Pancreas (tissue), 10 donors: ENCODE data around the gene HELZ2. TPM values are rescaled to one million over a fixed set of nuclear protein-coding genes. Genes with fewer than 3 reads are reported as not detected.
A peak's percentile ranks its signal among the peaks of the same experiment; 100 is the strongest.
"Not testable (repeated sequence)": the region's sequence is repeated elsewhere in the genome, so short reads cannot be mapped to it uniquely, and the experiment has no call there.

ENCODE experiments used
- ATAC-seq, 4 donors: fragments of 200-7000 bp; cut with Tn5 transposase; one replicate each; pipeline versions ENCODE4 v1.8.0 to v1.9.1; 2020; ENCODE audit warnings: mild to moderate bottlenecking in 4 of 4, moderate library complexity in 4 of 4
- DNase-seq, 6 donors: peaks; one replicate each; pipeline ENCODE4 v3.0.0-alpha.2; 2020
- FAIRE-seq: peaks from 2 replicates; lab custom pipeline; 2012; peaks lifted over from hg19 to GRCh38; lab: Jason Lieb, UNC
- H3K27ac ChIP-seq, 4 donors: fragments of 200-600 bp; sonication (generic); 1 replicate in 3 of 4; 2 replicates in 1 of 4; pipeline versions ENCODE4 v1.5.0 to v1.8.0; 2020
- H3K27me3 ChIP-seq, 4 donors: fragments of 200-600 bp; one replicate each; pipeline ENCODE4 v1.8.0; 2021
- H3K36me3 ChIP-seq, 3 donors: fragments of 200-600 bp; sonication (generic) in 1 of 3; one replicate each; pipeline versions ENCODE4 v1.5.0 to v1.8.0; 2020 to 2021
- H3K4me1 ChIP-seq, 3 donors: fragments of 200-600 bp; one replicate each; pipeline ENCODE4 v1.8.0; 2021
- H3K4me3 ChIP-seq, 4 donors: fragments of 200-600 bp; sonication (generic) in 2 of 4; one replicate each; pipeline versions ENCODE4 v1.5.0 to v1.8.0; 2020 to 2021
- H3K9me3 ChIP-seq, 4 donors: fragments of 200-600 bp; one replicate each; pipeline ENCODE4 v1.8.0; 2021
- WGBS, 2 donors: extraction: QIAGEN DNeasy Blood & Tissue Kit; methylation state at CpG; one replicate each; pipeline ENCODE4 v1.1.7; 2013; 5-methylcytosine and 5-hydroxymethylcytosine counted together
- intact Hi-C, 3 donors: fragments of 100-400 bp; cut with DNase I; formaldehyde crosslinking; loops; one replicate each; pipeline versions ENCODE4 v1.11.1 to v1.14.2; 2022
- polyA plus RNA-seq, 2 donors: library from polyadenylated mRNA; stranded (reverse); fragments of 200-250 nt; gene quantifications; one replicate each; pipeline ENCODE4 v1.2.3, GENCODE V29; 2013
- total RNA-seq, 6 donors: library from RNA; stranded (reverse); fragmentation: NEBNext Ultra II Directional in 4 of 6; extraction: Animal tissue kit (Norgen Biotek cat#: 25700) in 4 of 6; gene quantifications; one replicate each; pipeline versions ENCODE4 v1.2.1 to v1.2.4, GENCODE V29; 2021 to 2023
- TF ChIP-seq, protein P1 (sequence below), 4 donors: fragments of 200-600 bp; sonication (generic) in 3 of 4; IDR thresholded peaks; one replicate each; pipeline versions ENCODE4 v1.5.0 to v1.8.0; 2021; ENCODE audit warnings: antibody characterized with exemption in 4 of 4
- donor health status: healthy with polysubstance abuse.
- donor health status: DM: no; HTN: no; CAD: no; lungs with moderate emphysema.
- donor health status: DM: no; HTN: no; CAD: no.
- donor health status: control.
- donor health status: control.
- donor health status: Bipolar disorder and iron deficiency.
- donor health status: DM: yes; HTN: yes; CAD: no.
- donor health status: DM: no; HTN: no; CAD: no.
- donor health status: DM: no; HTN: no; CAD: no.
- donor health status: DM: yes; HTN: yes; CAD: no.

Gene HELZ2
- total and polyA plus RNA-seq, 8 donors = 6.5 to 23.4 (median 13.0) TPM

DNA sequence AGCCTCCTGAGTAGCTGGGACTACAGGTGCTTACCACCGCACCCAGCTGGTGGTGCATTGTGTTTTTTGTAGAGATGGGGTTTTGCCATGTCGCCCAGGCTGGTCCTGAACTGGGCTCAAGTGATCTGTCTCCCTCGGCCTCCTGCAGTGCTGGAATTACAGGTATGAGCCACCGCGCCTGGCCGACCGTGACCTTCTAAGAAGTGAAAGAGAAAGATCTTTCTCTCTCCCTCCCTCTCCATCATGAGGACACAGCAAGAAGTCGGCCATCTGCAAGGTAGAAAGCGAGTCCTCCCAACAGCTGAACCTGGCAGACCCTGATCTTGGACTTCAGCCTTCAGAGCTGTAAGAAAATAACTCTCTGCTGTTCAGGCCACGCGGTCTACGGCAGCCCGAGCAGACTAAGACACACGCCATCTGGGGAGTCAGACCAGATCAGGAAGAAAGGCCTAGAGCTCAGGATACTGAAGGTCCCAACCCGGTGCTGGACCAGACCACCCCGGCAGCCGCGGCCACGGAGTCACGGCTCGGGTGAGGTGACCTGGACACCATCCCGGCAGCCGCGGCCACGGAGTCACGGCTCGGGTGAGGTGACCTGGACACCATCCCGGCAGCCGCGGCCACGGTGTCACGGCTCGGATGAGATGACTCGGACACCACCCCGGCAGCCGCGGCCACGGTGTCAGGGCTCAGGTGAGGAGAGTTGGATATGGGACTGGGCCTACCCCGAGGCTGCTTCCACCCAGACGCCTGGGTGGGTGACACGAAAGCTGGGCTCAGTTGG is 43.2 kb upstream of the HELZ2 start:
- DNase-seq (peak in 1 of 6 donors; percentile 82), ATAC-seq (peak in 1 of 4 donors; percentile 40), FAIRE-seq (no peak)
- intact Hi-C loops = no loop called here
- TF ChIP-seq, protein P1, sequence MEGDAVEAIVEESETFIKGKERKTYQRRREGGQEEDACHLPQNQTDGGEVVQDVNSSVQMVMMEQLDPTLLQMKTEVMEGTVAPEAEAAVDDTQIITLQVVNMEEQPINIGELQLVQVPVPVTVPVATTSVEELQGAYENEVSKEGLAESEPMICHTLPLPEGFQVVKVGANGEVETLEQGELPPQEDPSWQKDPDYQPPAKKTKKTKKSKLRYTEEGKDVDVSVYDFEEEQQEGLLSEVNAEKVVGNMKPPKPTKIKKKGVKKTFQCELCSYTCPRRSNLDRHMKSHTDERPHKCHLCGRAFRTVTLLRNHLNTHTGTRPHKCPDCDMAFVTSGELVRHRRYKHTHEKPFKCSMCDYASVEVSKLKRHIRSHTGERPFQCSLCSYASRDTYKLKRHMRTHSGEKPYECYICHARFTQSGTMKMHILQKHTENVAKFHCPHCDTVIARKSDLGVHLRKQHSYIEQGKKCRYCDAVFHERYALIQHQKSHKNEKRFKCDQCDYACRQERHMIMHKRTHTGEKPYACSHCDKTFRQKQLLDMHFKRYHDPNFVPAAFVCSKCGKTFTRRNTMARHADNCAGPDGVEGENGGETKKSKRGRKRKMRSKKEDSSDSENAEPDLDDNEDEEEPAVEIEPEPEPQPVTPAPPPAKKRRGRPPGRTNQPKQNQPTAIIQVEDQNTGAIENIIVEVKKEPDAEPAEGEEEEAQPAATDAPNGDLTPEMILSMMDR (IDR thresholded peaks at IDR 0.05) = no peak
- WGBS, 2 donors = 94% methylated on average over 41 of the region's 41 CpGs
- no peak overlapping the region for H3K4me3 ChIP-seq
- no peak overlapping the region for H3K27ac ChIP-seq
- peaks cover 0 to 6% (median 0%) of the 10 kb centered on the region in 3 donors for H3K36me3 ChIP-seq
- no peaks in the 10 kb centered on the region for H3K27me3 ChIP-seq
- no peaks in the 10 kb centered on the region for H3K9me3 ChIP-seq
- no peaks in the 10 kb centered on the region for H3K4me1 ChIP-seq

GRCh38 chr20:63613863-63614594 is 40.0 kb upstream of the HELZ2 start:
- H3K36me3 ChIP-seq, H3K27ac ChIP-seq, H3K4me1 ChIP-seq, ATAC-seq, H3K27me3 ChIP-seq, FAIRE-seq, intact Hi-C loops, H3K9me3 ChIP-seq, H3K4me3 ChIP-seq: not testable (repeated sequence)
- 77 to 79% methylated on average over 16 to 18 of the region's 18 CpGs for WGBS, 2 donors
- peak in 1 of 6 donors; percentile 11 for DNase-seq

- H3K27ac ChIP-seq = no peak overlapping the region
- DNase-seq = peak in 1 of 6 donors; percentile 34
- H3K4me3 ChIP-seq = no peak overlapping the region
- H3K9me3 ChIP-seq = no peaks in the 10 kb centered on the region
- H3K4me1 ChIP-seq = no peaks in the 10 kb centered on the region
- no peak for FAIRE-seq
- intact Hi-C loops = no loop called here
- peak in 2 of 4 donors; percentile 22 to 36 for ATAC-seq
- H3K27me3 ChIP-seq = no peaks in the 10 kb centered on the region
- TF ChIP-seq, protein P1 (IDR thresholded peaks at IDR 0.05) = no peak
- no peaks in the 10 kb centered on the region for H3K36me3 ChIP-seq
- WGBS, 2 donors = 80 to 84% methylated on average over 20 of the region's 20 CpGs
These were observed 38.4 kb upstream of the HELZ2 start for GRCh38 chr20:63612276-63612931.

GRCh38 chr20:63611646-63612045 is 37.6 kb upstream of the HELZ2 start:
- Histone ChIP-seq H3K9me3 (no peaks in the 10 kb centered on the region), H3K36me3 (no peaks in the 10 kb centered on the region), H3K4me1 (no peaks in the 10 kb centered on the region), H3K27ac (no peak overlapping the region), H3K27me3 (no peaks in the 10 kb centered on the region), H3K4me3 (no peak overlapping the region)
- intact Hi-C loops = no loop called here
- ATAC-seq = no peak
- peak in 1 of 6 donors; percentile 20 for DNase-seq
- TF ChIP-seq, protein P1 (IDR thresholded peaks at IDR 0.05) = no peak
- no peak for FAIRE-seq
- 89 to 94% methylated on average over 10 of the region's 10 CpGs for WGBS, 2 donors
